SK-N-SH treated with all-trans-retinoic acid at 6 μM for 48 hours (cell line): ENCODE measurements around the gene MPP1.

ENCODE experiments used
- ATAC-seq: fragments of 200-7000 bp; cut with Tn5 transposase; 3 replicates; pipeline ENCODE4 v1.9.1; 2020; ENCODE audit warnings: mild to moderate bottlenecking, moderate library complexity
- ARNTL ChIP-seq: fragments of 450-650 bp; formaldehyde crosslinking; IDR thresholded peaks from 2 replicates; pipeline ENCODE4 v1.5.0; 2020; ENCODE audit warnings: low read depth, mild to moderate bottlenecking, moderate library complexity, borderline replicate concordance
- BACH2 ChIP-seq: fragments of 250-450 bp; sonication (Bioruptor Pico); IDR thresholded peaks from 2 replicates; pipeline ENCODE4 v1.9.0; 2021; ENCODE audit warnings: mild to moderate bottlenecking, borderline replicate concordance
- CREB5 ChIP-seq: fragments of 250-450 bp; sonication (Bioruptor Pico); IDR thresholded peaks from 2 replicates; pipeline ENCODE4 v1.5.1; 2020; ENCODE audit warnings: low read depth, mild to moderate bottlenecking, moderate library complexity
- CSRNP3 ChIP-seq: fragments of 250-450 bp; sonication (Bioruptor Pico); IDR thresholded peaks from 2 replicates; pipeline ENCODE4 v1.5.1; 2021; ENCODE audit warnings: mild to moderate bottlenecking, moderate library complexity
- GLIS3 ChIP-seq: fragments of 250-450 bp; sonication (Bioruptor Pico); IDR thresholded peaks from 2 replicates; pipeline ENCODE4 v1.5.0; 2020; ENCODE audit warnings: mild to moderate bottlenecking, moderate library complexity
- OSR1 ChIP-seq: fragments of 250-450 bp; sonication (Bioruptor Pico); IDR thresholded peaks from 2 replicates; pipeline ENCODE4 v1.8.0; 2022; ENCODE audit warnings: moderate library complexity, mild to moderate bottlenecking, inconsistent platforms
- PATZ1 ChIP-seq: fragments of 250-450 bp; sonication (Bioruptor Pico); IDR thresholded peaks from 2 replicates; pipeline ENCODE4 v1.8.0; 2020; ENCODE audit warnings: mild to moderate bottlenecking, moderate library complexity, borderline replicate concordance
- POU6F1 ChIP-seq: fragments of 250-450 bp; sonication (Bioruptor Pico); IDR thresholded peaks from 2 replicates; pipeline ENCODE4 v1.8.0; 2021; ENCODE audit warnings: low read depth, mild to moderate bottlenecking, moderate library complexity, borderline replicate concordance
- PPARA ChIP-seq: fragments of 250-450 bp; sonication (Bioruptor Pico); IDR thresholded peaks from 2 replicates; pipeline ENCODE4 v1.5.0; 2020; ENCODE audit warnings: mild to moderate bottlenecking, borderline replicate concordance
- RARB ChIP-seq: fragments of 250-450 bp; sonication (Bioruptor Pico); IDR thresholded peaks from 2 replicates; pipeline ENCODE4 v1.8.0; 2021; ENCODE audit warnings: mild to moderate bottlenecking, moderate library complexity
- SNAI2 ChIP-seq: fragments of 250-450 bp; sonication (Bioruptor Pico); IDR thresholded peaks from 2 replicates; pipeline ENCODE4 v1.5.0; 2020; ENCODE audit warnings: mild to moderate bottlenecking, moderate library complexity
- TCF4 ChIP-seq: fragments of 250-450 bp; sonication (Bioruptor Pico); IDR thresholded peaks from 2 replicates; pipeline ENCODE4 v1.8.0; 2021; ENCODE audit warnings: mild to moderate bottlenecking, moderate library complexity, borderline replicate concordance
- TOX ChIP-seq: fragments of 250-450 bp; sonication (Bioruptor Pico); IDR thresholded peaks from 2 replicates; pipeline ENCODE4 v1.8.0; 2021; ENCODE audit warnings: mild to moderate bottlenecking, moderate library complexity, borderline replicate concordance
- ZC3H10 ChIP-seq: fragments of 250-450 bp; sonication (Bioruptor Pico); IDR thresholded peaks from 2 replicates; pipeline ENCODE4 v1.5.1; 2021; ENCODE audit warnings: mild to moderate bottlenecking, moderate library complexity
- ZFP3 ChIP-seq: fragments of 250-450 bp; sonication (Bioruptor Pico); IDR thresholded peaks from 2 replicates; pipeline ENCODE4 v1.5.0; 2020; ENCODE audit warnings: mild to moderate bottlenecking, moderate library complexity
- ZFP30 ChIP-seq: fragments of 450-650 bp; formaldehyde crosslinking; IDR thresholded peaks from 2 replicates; pipeline ENCODE4 v1.5.0; 2022; ENCODE audit warnings: mild to moderate bottlenecking, moderate library complexity
- ZNF565 ChIP-seq: fragments of 450-650 bp; formaldehyde crosslinking; conservative IDR thresholded peaks from 2 replicates; pipeline ENCODE4 v1.5.0; 2020; ENCODE audit warnings: low read depth, mild to moderate bottlenecking, moderate library complexity
- ZNF70 ChIP-seq: fragments of 450-650 bp; formaldehyde crosslinking; IDR thresholded peaks from 2 replicates; pipeline ENCODE4 v1.5.0; 2020; ENCODE audit warnings: mild to moderate bottlenecking, moderate library complexity
- ZNF8 ChIP-seq: fragments of 450-650 bp; formaldehyde crosslinking; IDR thresholded peaks from 2 replicates; pipeline ENCODE4 v1.5.0; 2020; ENCODE audit warnings: mild to moderate bottlenecking, moderate library complexity

The MPP1 gene

GRCh38 chrX:154836163-154836562 lies 30.9 kb upstream of the MPP1 start:
- TF ChIP-seq CSRNP3 (no peak), ZFP3 (CRISPR knock-in tag) (no peak), CREB5 (CRISPR knock-in tag) (no peak), POU6F1 (CRISPR knock-in tag) (no peak), RARB (CRISPR knock-in tag) (no peak), OSR1 (CRISPR knock-in tag) (no peak)
- no peak for ATAC-seq

- TF ChIP-seq ZNF565 (CRISPR knock-in tag) (no peak), RARB (CRISPR knock-in tag) (no peak), SNAI2 (CRISPR knock-in tag) (no peak), ARNTL (CRISPR knock-in tag) (no peak), PPARA (CRISPR knock-in tag) (no peak), TOX (CRISPR knock-in tag) (no peak), ZNF8 (CRISPR knock-in tag) (no peak), ZFP30 (CRISPR knock-in tag) (no peak), GLIS3 (no peak), ZNF70 (CRISPR knock-in tag) (no peak), BACH2 (no peak), OSR1 (CRISPR knock-in tag) (no peak), ZFP3 (CRISPR knock-in tag) (no peak), PATZ1 (CRISPR knock-in tag) (no peak), TCF4 (no peak), CSRNP3 (no peak), ZC3H10 (CRISPR knock-in tag) (no peak), CREB5 (CRISPR knock-in tag) (no peak), POU6F1 (CRISPR knock-in tag) (no peak)
- no peak for ATAC-seq
Observed at GRCh38 chrX:154834562-154834961, 29.3 kb upstream of the MPP1 start, which contains the start of gene SMIM9. Gene SMIM9, minus strand, starts transcription at chrX:154834662. Its CDS starts 3,806 bp downstream, at chrX:154830856.
